ENCODE data around the gene GNB1.
"Not testable (repeated sequence)": the region's sequence is repeated elsewhere in the genome, so short reads cannot be mapped to it uniquely, and the experiment has no call there.

DNA sequence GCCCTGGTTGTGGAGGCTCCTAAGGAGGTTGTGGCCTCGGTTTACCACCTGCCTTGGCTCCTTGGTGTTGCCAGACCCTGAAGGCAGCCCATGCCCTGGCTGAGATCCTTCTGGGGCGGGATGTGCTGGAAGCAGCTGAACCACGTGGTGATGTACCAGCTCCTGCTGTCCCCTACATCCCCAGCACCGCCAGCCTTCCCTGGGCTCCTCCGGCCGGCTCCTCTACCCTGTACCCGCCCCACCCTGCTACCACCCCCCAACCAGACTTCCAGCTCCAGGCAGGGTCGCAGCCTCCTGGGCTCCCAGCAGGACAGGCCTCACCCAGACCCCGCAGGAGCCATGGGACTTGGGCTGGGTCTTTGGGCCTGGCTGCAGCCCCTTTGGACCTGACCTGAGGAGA, 140.9 kb downstream of the GNB1 start:
- TF ChIP-seq POLR2A (IDR thresholded peaks at IDR 0.05; ENCODE audit: low read length); GATA1 (IDR thresholded peaks at IDR 0.05; ENCODE audit: low read depth, low read length): not testable (repeated sequence)

Measured in erythroblast (primary cell).